HG03196 (cell line): Measurements from ENCODE around the gene SOX30.
"Not testable (repeated sequence)": the region's sequence is repeated elsewhere in the genome, so short reads cannot be mapped to it uniquely, and the experiment has no call there.

Experiments
- ATAC-seq: cut with Tn5 transposase; IDR thresholded peaks from one replicate; pipeline ENCODE4 v1.9.1; 2021; ENCODE audit not compliant: unreplicated experiment

Gene SOX30

GRCh38 chr5:157652377-157652692 is at the start of gene SOX30:
Gene SOX30, minus strand, starts transcription at chr5:157652438. Its CDS starts 360 bp downstream, at chr5:157652078.
- ATAC-seq: no peak

- not testable (repeated sequence) for ATAC-seq
Observed at GRCh38 chr5:157698674-157699073, 46.4 kb upstream of the SOX30 start.

DNA sequence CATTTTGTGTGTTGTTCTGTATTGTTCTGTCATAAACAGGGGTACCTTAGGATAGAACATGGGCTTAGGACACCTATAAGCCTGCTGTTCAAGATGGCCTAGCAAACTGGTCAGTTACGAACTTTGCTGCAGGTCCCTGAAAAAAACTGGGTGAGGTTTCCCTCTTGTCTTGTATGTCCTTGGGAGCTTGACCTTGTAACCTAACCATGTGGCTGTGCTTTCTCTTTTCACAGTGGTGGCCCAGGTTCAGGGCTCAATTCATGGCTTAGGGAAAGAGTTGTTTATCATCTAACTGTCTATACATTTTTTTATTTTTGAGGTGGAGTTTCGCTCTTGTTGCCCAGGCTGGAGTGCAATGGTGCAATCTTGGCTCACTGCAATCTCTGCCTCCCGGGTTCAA is 43.9 kb upstream of the SOX30 start:
- ATAC-seq: not testable (repeated sequence)

- ATAC-seq: not testable (repeated sequence)
Observed at GRCh38 chr5:157693816-157694215, 41.6 kb upstream of the SOX30 start.

DNA sequence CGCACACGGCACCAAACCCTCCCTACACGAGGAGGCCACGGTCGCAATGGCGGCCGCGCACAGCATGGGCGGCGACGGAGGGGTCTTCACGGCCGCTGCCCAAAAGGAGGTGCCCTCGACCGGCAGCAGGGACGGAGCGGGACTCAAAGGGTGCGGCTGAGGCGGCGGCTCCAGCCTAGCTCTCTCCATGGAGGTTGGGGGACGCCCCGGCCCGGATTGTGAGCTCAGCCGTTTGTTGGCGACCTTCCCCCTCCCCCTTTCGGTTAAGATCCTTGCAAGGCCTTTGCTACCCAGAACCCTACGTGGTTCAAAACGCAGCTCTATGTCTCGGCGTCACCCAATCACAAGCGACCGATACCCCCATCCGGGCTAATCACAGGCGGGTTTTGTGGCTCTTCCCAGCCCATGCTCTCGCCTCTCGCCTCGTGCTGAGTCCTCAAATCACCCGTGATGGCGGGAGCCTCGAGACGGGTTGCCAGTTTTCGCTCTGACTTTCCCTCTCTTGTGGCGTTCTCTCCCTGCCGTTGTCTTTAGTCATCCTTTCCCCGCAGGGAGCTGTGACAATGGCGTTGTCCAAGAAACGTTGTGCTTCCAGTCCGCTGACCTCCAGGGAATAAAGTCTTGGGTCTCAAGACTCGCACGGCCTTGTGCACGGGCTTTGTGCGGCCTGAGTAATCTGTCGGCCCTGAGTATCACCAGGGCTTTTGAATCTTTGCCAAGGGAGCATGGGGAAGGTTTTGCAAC is 38.6 kb upstream of the SOX30 start:
- no peak for ATAC-seq

- ATAC-seq: no peak
Observed at GRCh38 chr5:157689942-157690689, 37.9 kb upstream of the SOX30 start.

DNA sequence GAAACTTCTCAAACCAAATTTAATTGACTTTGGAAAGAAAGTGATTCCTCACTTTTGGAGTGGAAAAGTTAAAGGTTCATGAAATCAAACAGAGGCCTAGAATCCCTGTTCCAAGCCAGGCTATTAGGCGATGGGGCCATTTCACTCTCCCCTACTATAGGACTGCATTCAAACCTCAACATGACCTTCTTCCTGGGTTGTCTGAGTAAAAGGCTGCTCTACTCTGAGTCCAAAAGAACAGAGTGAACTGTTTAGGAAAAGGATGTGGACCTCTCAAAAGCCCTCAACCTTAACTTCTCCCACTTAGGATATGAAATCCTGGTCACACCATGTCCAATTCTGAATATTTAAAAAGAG is 34.9 kb upstream of the SOX30 start:
- ATAC-seq: no peak

DNA sequence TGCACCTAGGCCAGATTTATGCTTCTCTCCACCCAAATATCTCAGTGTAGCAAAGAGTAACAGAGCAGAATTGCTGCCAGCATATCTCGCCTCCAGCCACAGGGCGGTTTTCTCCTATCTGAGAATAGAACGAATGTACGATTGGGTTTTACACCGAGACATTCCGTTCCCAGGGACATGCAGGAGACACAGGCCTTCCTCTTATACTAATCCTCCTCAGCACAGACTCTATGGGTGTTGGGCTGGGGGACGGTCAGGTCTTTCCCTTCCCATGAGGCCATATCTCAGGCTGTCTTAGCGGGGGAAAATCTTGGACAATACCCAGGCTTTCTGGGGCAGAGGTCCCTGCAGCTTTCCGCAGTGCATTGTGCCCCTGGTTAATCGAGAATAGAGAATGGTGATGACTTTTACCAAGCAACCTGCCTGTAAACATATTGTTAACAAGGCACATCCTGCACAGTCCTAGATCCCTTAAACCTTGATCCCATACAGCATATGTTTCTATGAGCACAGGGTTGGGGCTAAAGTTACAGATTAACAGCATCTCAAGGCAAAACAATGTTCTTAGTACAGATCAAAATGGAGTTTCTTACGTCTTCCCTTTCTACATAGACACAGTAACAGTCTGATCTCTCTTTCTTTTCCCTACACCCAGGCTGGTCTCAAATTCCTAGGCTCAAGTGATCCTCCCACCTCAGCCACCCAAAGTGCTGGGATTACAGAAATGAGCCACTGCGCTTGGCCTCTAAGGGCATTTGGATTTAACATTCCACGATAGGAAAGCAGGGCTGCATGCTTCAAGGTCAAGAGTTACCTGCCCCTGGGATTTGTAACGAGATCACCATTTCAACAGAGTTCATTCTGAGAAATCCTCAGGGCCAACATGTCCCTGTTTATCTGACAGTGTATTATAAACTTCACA is 34.3 kb upstream of the SOX30 start:
- not testable (repeated sequence) for ATAC-seq

DNA sequence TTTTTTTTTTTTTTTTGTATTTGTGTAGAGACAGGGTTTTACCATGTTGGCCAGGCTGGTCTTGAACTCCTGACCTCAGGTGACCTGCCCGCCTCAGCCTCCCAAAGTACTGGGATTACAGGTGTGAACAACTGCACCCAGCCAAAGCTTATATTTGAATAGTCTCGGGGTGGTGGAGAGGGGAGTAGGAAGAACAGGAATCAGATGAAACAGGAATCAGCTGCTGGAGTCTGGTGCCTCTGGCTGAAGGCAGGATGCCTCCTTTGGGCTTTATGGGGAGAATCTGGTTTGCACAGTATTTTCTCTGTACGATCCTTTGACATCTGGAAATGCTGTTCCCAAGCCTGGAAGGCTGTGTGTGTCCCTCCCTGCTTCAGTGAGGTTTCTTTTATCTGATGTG is 30.0 kb upstream of the SOX30 start:
- ATAC-seq: no peak

DNA sequence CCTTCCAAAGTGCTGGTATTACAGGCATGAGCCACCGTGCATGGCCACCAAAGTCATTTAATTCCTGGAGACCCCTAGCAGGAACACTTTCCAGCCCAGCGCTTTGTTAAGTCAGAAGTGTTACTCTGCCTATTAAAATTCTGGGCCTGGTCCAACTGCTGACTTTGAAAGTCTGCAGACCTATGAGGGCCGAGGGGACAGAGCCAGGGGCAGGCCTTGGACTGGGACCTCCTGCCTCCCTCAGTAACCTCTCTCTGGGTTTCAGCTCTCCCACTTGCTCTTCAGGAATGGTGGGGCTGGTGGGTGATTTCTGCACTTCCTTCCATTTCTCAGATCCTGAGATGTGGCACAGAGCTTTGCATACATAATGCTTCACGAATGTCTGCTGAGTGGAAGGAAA is 28.8 kb upstream of the SOX30 start:
- no peak for ATAC-seq

DNA sequence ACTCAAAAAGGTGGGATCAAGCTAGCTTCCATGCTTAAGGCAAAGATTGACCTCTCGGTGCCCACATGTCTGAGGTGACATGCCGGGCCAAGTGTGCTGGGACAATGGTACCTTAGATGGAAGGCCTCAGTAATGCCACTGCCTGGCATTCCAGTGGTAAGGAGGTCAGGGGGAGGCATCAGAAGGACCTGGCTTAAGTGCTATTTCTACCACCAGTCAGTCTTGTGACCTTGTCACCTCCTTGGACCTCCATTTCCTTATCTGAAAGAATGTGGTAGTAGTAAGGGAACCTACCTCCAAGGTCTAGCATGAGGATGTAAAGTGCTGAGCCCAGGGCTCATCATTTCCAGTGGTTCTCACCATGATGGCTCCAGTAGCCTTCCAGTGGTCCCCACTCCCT is 28.0 kb upstream of the SOX30 start:
- no peak for ATAC-seq

DNA sequence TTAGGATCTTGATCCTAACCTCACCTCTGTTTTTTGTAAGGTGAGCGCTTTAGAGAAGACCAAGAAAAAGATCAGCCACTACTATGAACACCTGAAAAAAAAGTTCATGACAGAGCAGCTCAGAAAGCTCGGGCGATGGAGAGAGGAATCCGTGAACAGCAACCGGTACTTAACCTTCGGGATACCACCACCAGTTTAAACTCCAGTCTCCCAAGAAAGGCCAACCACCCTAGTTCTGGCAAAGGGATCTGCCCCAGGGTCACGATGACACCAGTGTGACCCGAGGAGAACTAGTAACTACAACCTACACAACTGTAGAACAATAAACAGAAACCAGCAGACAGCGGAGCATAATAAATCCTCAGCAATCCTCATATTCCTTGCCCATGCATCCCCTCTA is 27.6 kb upstream of the SOX30 start:
- no peak for ATAC-seq

GRCh38 chr5:157677931-157678330 is 25.7 kb upstream of the SOX30 start:
- ATAC-seq: no peak

- ATAC-seq: not testable (repeated sequence)
Observed at GRCh38 chr5:157674351-157674750, 22.1 kb upstream of the SOX30 start.

DNA sequence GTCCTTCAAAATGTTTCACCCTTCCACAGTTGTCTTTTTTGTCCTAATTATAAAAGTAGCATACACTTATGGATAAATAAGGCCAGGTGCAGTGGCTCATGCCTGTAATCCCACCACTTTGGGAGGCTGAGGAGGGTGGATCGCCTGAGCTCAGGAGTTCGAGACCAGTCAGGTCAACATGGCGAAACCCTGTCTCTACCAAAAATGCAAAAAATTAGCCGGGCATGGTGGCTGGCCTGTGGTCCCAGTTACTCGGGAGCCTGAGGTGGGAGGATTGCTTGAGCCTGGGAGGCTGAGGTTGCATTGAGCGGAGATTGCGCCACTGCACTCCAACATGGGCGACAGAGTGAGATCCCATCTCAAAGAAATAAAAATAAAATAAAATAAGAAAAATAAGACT is 20.7 kb upstream of the SOX30 start:
- no peak for ATAC-seq

DNA sequence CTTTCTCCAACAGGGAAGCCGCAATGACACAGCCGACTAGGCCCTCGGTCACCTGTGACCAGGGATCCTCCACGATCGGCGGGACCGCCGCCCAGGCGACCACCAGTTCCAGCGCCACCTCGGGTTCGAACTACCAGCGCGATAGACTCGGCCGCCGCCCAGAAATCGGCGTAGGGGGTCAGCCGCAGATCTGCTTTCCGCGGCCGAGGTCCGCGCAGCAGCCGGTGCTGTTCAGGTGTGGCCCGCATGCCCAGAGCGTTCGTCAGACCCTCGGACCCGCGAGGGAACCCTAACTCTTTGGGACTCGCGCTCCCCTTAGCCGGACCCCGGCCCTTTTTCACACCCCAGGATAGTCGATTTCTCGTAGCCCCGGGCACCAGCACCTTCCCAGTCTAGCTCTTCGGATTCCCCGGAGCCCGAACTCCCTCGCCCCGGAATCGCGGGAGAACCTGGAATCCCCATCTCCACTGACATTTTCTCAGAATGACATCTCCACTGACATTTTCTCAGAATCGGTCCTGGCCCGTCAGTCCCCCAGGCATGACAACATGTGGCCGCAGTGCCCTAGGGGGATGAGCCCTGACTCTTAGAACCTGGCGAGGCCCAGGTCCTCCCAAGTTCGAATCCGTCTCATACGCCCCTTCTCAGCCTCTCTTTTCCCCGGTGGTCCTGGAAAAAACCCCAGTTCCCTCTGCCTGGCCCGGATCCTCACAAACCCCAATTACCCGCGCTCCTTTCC is 19.5 kb upstream of the SOX30 start:
- no peak for ATAC-seq

- no peak for ATAC-seq
Observed at GRCh38 chr5:157670662-157671591, 18.7 kb upstream of the SOX30 start, which contains the start of gene C5orf52. Gene C5orf52, plus strand, starts transcription at chr5:157671533. Its CDS starts 82 bp downstream, at chr5:157671615.

GRCh38 chr5:157669701-157670097 is 17.5 kb upstream of the SOX30 start:
- no peak for ATAC-seq

DNA sequence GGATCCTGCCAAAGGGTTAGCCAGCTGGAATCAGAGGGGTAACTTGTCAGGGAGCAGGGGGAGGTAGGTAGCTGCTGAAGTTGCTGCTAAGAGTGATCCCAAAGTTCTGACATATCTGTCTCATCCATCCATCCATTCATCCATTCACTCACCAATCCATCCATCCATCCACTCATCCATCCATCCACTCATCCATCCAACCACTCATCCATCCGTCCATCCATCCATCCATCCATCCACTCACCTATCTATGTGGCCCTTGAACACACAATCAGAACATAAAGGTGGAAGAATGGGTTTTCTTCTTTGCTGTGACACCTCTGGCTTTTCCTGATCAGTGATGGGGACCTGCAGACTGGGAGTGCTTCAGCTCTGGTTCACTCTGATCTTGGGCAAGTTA is 16.1 kb upstream of the SOX30 start:
- no peak for ATAC-seq
